MCF 10A (cell line): ENCODE data around the gene CDKN1C. TPM values are rescaled to one million over a fixed set of nuclear protein-coding genes. Genes with fewer than 3 reads are reported as not detected.

Experiments used
- BruUV-seq: library from RNA; stranded (reverse); fragments of 400-500 nt; replicated peaks from 2 replicates; lab custom pipeline; 2021; lab: Mats Ljungman, UMichigan
- CTCF ChIA-PET: fragments of 300-600 bp; sonication (Branson Sonifier 250); formaldehyde crosslinking; extraction: SDS; loops from one replicate; lab custom pipeline; 2021; ENCODE audit warnings: antibody characterized with exemption, inconsistent platforms; lab: Yijun Ruan, JAX
- POLR2A ChIA-PET: fragments of 300-600, 350-650 bp; sonication (Branson Sonifier 250); formaldehyde crosslinking; extraction: SDS; loops from one replicate; lab custom pipeline; 2020; ENCODE audit warnings: antibody characterized with exemption, inconsistent platforms; lab: Yijun Ruan, JAX
- DNase-seq: peaks from one replicate; pipeline ENCODE4 v3.0.0-alpha.2; 2018; ENCODE audit not compliant: unreplicated experiment
- H3K27ac Mint-ChIP-seq: one replicate; pipeline ENCODE4 v1.8.0; 2022; ENCODE audit warnings: mild to moderate bottlenecking, low read depth, mixed read lengths; ENCODE audit not compliant: unreplicated experiment
- H3K27me3 Mint-ChIP-seq: one replicate; pipeline ENCODE4 v1.8.0; 2022; ENCODE audit warnings: mixed read lengths; ENCODE audit not compliant: insufficient read depth, unreplicated experiment
- H3K36me3 Mint-ChIP-seq: one replicate; pipeline ENCODE4 v1.8.0; 2022; ENCODE audit warnings: mild to moderate bottlenecking, moderate library complexity, mixed read lengths; ENCODE audit not compliant: insufficient read depth, unreplicated experiment
- H3K4me1 Mint-ChIP-seq: one replicate; pipeline ENCODE4 v1.8.0; 2022; ENCODE audit warnings: mixed read lengths; ENCODE audit not compliant: insufficient read depth, unreplicated experiment
- H3K4me3 Mint-ChIP-seq: one replicate; pipeline ENCODE4 v1.8.0; 2022; ENCODE audit warnings: mild to moderate bottlenecking, moderate library complexity, mixed read lengths; ENCODE audit not compliant: unreplicated experiment
- H3K9me3 Mint-ChIP-seq: one replicate; pipeline ENCODE4 v1.8.0; 2022; ENCODE audit warnings: mixed read lengths; ENCODE audit not compliant: unreplicated experiment
- intact Hi-C: fragments of 100-400 bp; cut with micrococcal nuclease; formaldehyde crosslinking; loops from 2 replicates; pipeline ENCODE4 v1.14.1; 2022
- total RNA-seq: library from RNA; stranded (reverse); gene quantifications from 2 replicates; pipeline ENCODE4 v1.2.3, GENCODE V29; 2022
- TF ChIP-seq, protein P1 (sequence below): fragments of 200-600 bp; IDR thresholded peaks from one replicate; pipeline ENCODE4 v1.8.0; 2022; ENCODE audit warnings: antibody characterized with exemption, mild to moderate bottlenecking; ENCODE audit not compliant: unreplicated experiment

CDKN1C gene
- total RNA-seq, 1 experiment from 2014 or later: 6.9 TPM

DNA sequence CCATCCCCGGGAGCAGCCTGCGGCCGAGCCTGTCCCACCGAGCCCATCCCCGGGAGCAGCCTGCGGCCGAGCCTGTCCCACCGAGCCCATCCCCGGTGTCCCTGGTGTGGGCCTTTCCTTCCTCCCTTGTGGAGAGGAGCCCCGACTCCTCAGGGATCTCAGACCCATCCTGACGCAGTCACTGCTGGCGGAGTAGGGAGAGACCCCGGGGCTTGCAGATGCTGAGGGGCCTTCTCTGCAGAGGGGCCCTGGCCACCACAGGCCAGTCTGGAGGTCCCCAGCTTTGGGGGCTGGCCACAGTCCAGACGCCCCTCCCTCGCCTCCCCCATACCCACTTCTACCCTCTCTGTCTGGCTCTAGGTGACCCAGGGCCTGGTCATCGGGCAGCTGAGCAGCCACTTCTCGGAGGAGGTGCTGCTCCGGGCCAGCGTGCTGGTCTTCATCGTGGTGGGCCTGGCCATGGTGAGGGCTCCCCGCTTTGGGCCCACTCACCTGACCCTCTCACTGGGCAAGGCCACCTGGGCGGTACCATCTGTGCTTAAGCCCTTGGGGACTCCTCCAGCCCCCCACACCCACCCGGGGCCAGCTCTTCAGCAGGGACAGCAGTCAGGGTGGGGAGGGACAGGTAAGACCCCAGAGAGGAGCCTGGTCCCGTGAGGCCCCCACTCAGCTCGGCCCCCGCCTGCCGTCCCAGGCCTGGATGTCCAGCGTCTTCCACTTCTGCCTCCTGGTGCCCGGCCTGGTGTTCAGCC is 36.3 kb upstream of the CDKN1C start:
- CTCF ChIA-PET: interaction anchor here (1.2 kb wide), 1 partner anchor 9 kb away, joined by 4 read pairs; no protein-coding TSS in a partner anchor
- BruUV-seq: no TSS peak
- Mint-ChIP-seq H3K27ac (no peak overlapping the region), H3K27me3 (no peaks in the 10 kb centered on the region), H3K4me1 (no peaks in the 10 kb centered on the region), H3K4me3 (no peak overlapping the region), H3K9me3 (no peaks in the 10 kb centered on the region), H3K36me3 (peaks cover 6% of the 10 kb centered on the region)
- TF ChIP-seq, protein P1, sequence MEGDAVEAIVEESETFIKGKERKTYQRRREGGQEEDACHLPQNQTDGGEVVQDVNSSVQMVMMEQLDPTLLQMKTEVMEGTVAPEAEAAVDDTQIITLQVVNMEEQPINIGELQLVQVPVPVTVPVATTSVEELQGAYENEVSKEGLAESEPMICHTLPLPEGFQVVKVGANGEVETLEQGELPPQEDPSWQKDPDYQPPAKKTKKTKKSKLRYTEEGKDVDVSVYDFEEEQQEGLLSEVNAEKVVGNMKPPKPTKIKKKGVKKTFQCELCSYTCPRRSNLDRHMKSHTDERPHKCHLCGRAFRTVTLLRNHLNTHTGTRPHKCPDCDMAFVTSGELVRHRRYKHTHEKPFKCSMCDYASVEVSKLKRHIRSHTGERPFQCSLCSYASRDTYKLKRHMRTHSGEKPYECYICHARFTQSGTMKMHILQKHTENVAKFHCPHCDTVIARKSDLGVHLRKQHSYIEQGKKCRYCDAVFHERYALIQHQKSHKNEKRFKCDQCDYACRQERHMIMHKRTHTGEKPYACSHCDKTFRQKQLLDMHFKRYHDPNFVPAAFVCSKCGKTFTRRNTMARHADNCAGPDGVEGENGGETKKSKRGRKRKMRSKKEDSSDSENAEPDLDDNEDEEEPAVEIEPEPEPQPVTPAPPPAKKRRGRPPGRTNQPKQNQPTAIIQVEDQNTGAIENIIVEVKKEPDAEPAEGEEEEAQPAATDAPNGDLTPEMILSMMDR: no peak
- no peak for DNase-seq
- POLR2A ChIA-PET: no interaction called here
- intact Hi-C loops: no loop called here

DNA sequence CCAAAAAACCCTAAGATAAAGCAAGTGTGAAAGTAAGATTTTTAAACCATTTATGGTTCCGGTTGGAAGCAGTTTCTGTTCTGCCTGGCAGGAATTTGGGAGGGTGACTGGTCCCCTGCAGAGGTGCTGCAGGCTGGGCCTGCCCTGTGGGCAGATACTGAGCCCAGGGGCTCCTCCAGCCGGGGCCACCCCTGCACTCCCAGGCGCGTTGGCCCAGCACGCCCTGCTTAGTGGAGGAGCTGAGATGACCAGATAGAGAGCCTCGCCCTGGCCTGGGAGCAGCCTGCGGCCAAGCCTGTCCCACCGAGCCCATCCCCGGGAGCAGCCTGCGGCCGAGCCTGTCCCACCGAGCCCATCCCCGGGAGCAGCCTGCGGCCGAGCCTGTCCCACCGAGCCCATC is 35.7 kb upstream of the CDKN1C start:
- intact Hi-C loops: no loop called here
- H3K27ac Mint-ChIP-seq: no peak overlapping the region
- H3K9me3 Mint-ChIP-seq: no peaks in the 10 kb centered on the region
- TF ChIP-seq, protein P1: no peak
- H3K27me3 Mint-ChIP-seq: no peaks in the 10 kb centered on the region
- H3K4me3 Mint-ChIP-seq: no peak overlapping the region
- POLR2A ChIA-PET: no interaction called here
- no TSS peak for BruUV-seq
- CTCF ChIA-PET: interaction anchor here (1.0 to 1.2 kb wide), 2 partner anchors 9 to 10 kb away, joined by 4 to 6 read pairs; no protein-coding TSS in a partner anchor
- H3K4me1 Mint-ChIP-seq: no peaks in the 10 kb centered on the region
- peaks cover 6% of the 10 kb centered on the region for H3K36me3 Mint-ChIP-seq
- DNase-seq: no peak

DNA sequence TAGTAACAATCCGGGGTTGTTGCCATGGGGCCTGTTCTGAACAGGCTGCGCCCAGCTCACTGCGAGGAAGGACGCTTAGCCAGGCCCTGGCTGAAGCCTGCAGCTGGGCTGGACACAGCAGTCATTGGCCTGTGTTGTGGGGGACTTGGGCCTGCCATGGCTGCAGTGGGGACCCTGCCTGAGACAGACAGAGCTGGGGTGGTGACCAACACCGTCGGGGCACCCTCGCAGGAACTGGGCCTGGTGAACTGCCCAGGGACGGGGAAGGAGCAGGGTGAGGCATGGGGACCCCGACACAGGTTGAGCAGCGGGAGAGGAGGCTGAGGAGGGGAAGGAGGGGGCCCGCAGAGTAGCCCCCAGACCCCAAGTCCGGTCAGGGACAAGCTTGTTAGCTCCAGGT is 34.8 kb upstream of the CDKN1C start:
- POLR2A ChIA-PET: interaction anchor here (1.0 kb wide), 1 partner anchor 9 kb away, joined by 3 read pairs; the partner anchor contains the start of gene PHLDA2
- no peak overlapping the region for H3K27ac Mint-ChIP-seq

GRCh38 chr11:2919837-2920236 is 34.3 kb upstream of the CDKN1C start:
- Mint-ChIP-seq H3K27me3 (no peaks in the 10 kb centered on the region), H3K36me3 (peaks cover 6% of the 10 kb centered on the region), H3K27ac (no peak overlapping the region), H3K4me1 (no peaks in the 10 kb centered on the region), H3K4me3 (no peak overlapping the region), H3K9me3 (no peaks in the 10 kb centered on the region)
- intact Hi-C loops: no loop called here
- no peak for DNase-seq
- BruUV-seq: no TSS peak
- CTCF ChIA-PET: no interaction called here
- TF ChIP-seq, protein P1: no peak
- POLR2A ChIA-PET: interaction anchor here (1.0 kb wide), 1 partner anchor 9 kb away, joined by 3 read pairs; the partner anchor contains the start of gene PHLDA2

More for the DNA sequence above, 34.8 kb upstream of the CDKN1C start:
- Mint-ChIP-seq H3K27me3 (no peaks in the 10 kb centered on the region), H3K9me3 (no peaks in the 10 kb centered on the region), H3K4me1 (no peaks in the 10 kb centered on the region), H3K36me3 (peaks cover 6% of the 10 kb centered on the region), H3K4me3 (no peak overlapping the region)
- intact Hi-C loops: no loop called here
- BruUV-seq: no TSS peak
- CTCF ChIA-PET: interaction anchor here (0.7 to 1.0 kb wide), 2 partner anchors 10 to 68 kb away, joined by 4 to 6 read pairs; no protein-coding TSS in a partner anchor
- no peak for DNase-seq
- TF ChIP-seq, protein P1: no peak
